HG03558 (cell line): Measurements from ENCODE around the gene LRTM2.

Experiments used
- ATAC-seq: cut with Tn5 transposase; IDR thresholded peaks from one replicate; pipeline ENCODE4 v1.9.1; 2021; ENCODE audit warnings: moderate number of reproducible peaks; ENCODE audit not compliant: unreplicated experiment; ENCODE audit errors: extremely low read depth

The LRTM2 gene

GRCh38 chr12:1827826-1828805, 7.8 kb downstream of the LRTM2 start:
- ATAC-seq = no peak

DNA sequence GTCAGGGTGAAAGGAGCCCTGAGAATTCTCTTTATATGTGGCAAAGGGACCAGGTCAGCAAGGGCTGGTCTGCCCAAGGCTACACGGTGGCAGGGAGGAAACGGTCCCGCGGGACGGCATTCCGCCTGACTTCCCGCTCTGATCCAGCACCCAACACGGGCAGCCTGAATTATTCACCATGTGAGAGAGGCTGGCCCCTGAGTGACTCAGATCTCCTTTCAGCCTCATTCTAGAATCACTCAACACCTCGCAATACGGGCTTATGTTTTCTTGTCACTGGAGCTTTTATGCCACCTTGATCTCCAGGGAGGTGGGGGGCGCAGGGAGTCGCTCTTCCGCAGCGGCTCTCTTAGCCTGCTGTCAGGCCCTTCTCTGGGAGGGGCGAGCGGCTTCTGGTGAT, 8.5 kb downstream of the LRTM2 start:
- no peak for ATAC-seq

GRCh38 chr12:1829306-1829900, 9.0 kb downstream of the LRTM2 start:
- ATAC-seq = no peak

DNA sequence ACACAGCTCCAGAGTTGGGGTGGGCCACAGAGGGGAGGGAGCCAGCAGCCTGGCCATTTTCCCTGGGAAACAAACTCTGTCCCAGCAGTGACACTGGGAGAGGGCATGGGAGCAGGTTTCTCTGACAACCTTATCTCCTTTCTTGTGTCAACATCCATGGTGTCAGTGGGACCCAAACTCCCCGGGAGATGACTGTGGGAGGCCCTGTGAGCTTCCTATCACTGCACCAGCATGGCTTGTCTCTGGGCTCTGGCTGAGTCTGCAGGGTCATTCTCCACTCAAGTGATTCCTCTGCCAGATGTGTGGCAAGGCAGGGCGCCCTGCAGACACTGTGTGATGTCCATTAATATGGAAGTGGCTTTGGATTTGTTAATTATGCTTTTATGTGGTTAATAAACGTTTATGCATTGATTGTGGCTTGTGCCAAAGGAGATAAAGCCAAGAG, 10.1 kb downstream of the LRTM2 start:
- no peak for ATAC-seq

- ATAC-seq = no peak
Observed at GRCh38 chr12:1830981-1831963, 10.9 kb downstream of the LRTM2 start.

DNA sequence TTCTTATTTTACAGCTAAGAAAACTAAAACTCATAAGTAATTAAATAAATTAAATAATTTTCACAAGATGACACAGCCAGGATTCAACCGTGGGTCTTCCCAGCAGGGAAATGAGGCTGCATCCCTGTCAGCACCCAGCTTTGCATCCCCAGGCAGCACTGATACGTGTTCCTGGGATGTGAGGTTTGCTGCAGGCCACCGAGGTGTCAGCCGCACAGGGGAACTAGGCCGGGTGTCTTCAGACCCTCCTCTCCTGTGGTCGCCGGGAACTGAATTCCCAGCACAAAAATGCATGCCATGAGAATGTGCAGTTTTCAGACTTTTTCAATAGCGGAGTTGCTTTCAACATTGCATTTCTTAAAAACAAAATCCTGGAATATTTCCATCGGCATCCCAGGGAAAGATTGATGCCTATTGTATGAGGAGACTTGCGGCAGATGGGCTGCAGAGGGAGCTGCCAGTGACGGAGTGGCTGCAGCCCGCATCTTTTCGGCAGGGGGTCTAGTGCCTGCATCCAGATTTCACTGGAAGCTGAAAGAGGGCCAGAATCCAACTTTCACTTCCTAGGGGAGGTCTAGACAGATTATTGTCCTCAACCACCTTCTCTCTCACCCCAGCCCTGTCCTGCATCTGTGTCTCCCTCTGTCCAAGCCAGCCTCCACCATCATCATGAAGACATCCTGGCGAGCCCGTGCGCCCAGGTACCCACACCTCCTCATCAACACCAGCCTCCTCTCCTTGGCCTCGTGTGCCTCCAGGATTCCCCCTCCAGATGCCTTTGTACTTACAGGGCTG, 12.6 kb downstream of the LRTM2 start:
- ATAC-seq = no peak

DNA sequence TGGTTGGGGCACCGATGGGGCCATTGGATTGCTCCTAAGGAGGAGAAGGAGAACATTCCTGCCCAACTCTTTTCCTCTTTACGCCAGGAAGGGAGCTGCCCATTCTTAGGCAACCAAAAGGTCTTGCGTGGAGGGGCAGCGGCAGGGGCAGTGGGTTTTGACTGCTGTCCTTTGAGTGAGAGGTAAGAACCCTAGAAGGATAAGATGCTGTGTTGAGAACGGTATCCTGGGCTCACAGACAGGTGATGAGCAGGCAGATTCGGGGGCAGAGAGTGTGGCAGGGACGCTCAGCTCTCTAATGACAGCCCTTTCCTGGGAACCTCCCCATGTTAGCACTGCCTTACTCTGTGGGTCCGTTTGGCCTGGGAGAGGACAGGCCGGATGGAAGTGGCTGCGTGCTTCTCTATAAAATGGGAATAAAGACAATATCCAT, 13.2 kb downstream of the LRTM2 start:
- no peak for ATAC-seq

DNA sequence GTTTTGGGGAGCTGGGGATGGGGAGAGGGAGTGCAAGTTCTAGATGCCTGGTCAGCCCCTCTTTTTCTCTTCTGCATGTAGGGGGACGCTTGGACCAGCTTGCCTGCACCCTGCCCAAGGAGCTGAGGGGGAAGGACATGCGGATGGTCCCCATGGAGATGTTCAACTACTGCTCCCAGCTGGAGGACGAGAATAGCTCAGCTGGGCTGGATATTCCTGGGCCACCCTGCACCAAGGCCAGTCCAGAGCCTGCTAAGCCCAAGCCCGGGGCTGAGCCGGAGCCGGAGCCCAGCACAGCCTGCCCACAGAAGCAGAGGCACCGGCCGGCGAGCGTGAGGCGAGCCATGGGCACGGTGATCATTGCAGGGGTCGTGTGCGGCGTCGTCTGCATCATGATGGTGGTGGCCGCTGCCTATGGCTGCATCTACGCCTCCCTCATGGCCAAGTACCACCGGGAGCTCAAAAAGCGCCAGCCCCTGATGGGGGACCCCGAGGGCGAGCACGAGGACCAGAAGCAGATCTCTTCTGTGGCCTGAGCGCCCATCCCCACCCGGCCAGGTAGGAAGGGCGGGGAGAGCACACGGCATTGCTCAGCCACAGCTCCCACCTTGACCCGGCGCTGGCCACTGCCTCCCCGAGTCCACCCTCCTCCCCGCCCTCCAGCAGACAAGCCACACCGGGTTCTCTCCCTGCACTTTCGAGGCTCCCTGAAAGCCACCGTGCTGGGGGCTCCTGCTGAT, 14.0 kb downstream of the LRTM2 start:
- ATAC-seq = no peak

- no peak for ATAC-seq
Observed at GRCh38 chr12:1835211-1836131, 15.1 kb downstream of the LRTM2 start.

- ATAC-seq = no peak
Observed at GRCh38 chr12:1836241-1836803, 16.0 kb downstream of the LRTM2 start.

DNA sequence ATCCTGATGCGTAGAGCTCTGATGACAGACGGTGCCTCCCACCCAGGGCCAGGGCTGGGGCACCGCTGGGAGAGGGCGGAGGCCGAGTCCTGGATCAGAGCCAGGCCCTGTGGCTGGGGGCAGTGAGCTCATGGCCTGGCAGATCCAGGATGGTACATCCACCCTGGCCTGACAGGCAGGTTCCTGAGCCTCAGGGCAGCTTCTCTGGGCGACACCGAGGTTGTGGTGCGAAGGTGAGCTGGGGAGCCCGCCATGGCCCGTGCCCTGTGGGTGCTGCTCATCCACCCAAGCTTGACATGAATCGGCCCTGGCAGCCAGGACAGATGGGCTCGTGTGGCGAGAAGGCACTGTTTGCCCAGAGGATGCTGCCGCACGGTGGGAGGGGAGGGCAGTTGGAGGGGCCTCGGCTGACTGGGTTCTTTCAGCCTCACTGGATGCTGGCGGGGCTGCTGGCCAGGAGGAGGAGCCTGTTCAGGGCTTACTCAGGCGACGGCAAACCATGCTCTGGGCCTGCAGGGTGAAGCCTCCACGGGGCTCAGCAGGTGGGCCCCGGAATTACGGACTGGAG, 16.6 kb downstream of the LRTM2 start:
- ATAC-seq = no peak

GRCh38 chr12:1837541-1838204, 17.3 kb downstream of the LRTM2 start:
- no peak for ATAC-seq

- no peak for ATAC-seq
Observed at GRCh38 chr12:1838205-1838993, 18.0 kb downstream of the LRTM2 start.

- no peak for ATAC-seq
Observed at GRCh38 chr12:1838994-1839365, 18.6 kb downstream of the LRTM2 start.

DNA sequence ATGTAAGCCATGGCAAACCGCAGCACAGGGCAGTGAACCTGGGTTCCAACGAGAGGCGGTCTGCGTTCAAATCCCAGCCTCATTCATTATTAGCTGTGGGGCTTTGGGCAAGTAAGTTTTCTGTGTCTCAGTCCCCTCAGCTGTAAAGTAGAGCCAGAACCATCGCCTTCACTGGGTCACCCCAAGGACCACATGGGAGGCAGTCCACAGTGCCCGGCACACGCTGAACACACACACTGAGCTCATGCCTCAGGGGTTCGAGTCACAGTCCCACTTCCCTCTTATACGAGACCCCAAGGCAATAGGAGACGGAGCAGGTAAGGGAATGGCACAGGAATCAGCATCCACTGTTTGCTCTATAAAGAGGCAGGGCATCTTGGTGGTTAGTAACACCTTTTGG, 19.1 kb downstream of the LRTM2 start:
- ATAC-seq = no peak
